H9 (cell line): ENCODE results near the gene RNPEPL1. TPM values are rescaled to one million over a fixed set of nuclear protein-coding genes. Genes with fewer than 3 reads are reported as not detected.

Experiments
- DNase-seq: peaks from one replicate; pipeline ENCODE4 v3.0.0-alpha.2; 2017
- H2AFZ ChIP-seq: one replicate; pipeline ENCODE4 v1.6.1; 2013; ENCODE audit warnings: mild to moderate bottlenecking, low read length, control low read depth, moderate library complexity
- H2AK5ac ChIP-seq: 2 replicates; pipeline ENCODE4 v1.6.1; 2013; ENCODE audit warnings: low read length, control low read depth, mixed read lengths; ENCODE audit not compliant: insufficient read length
- H2BK120ac ChIP-seq: one replicate; pipeline ENCODE4 v1.6.1; 2013; ENCODE audit warnings: low read depth, mild to moderate bottlenecking, low read length, control low read depth, inconsistent platforms; ENCODE audit not compliant: poor library complexity, severe bottlenecking
- H2BK12ac ChIP-seq: 2 replicates; pipeline ENCODE4 v1.6.1; 2013; ENCODE audit warnings: low read length, control low read depth, mixed read lengths, low read depth; ENCODE audit not compliant: insufficient read length
- H2BK15ac ChIP-seq: 2 replicates; pipeline ENCODE4 v1.6.1; 2013; ENCODE audit warnings: low read depth, low read length, control low read depth
- H2BK20ac ChIP-seq: one replicate; pipeline ENCODE4 v1.6.1; 2013; ENCODE audit warnings: low read depth, mild to moderate bottlenecking, low read length, control low read depth, inconsistent platforms; ENCODE audit not compliant: poor library complexity, severe bottlenecking
- H2BK5ac ChIP-seq: 2 replicates; pipeline ENCODE4 v1.6.1; 2013; ENCODE audit warnings: low read length, control low read depth, mixed read lengths; ENCODE audit not compliant: insufficient read length
- H3K14ac ChIP-seq: 2 replicates; pipeline ENCODE4 v1.6.1; 2013; ENCODE audit warnings: low read length, control low read depth; ENCODE audit not compliant: insufficient read depth
- H3K18ac ChIP-seq: 2 replicates; pipeline ENCODE4 v1.6.1; 2013; ENCODE audit warnings: low read depth, mild to moderate bottlenecking, mixed read lengths, low read length, control low read depth; ENCODE audit not compliant: insufficient read length
- H3K23ac ChIP-seq: 2 replicates; pipeline ENCODE4 v1.6.1; 2013; ENCODE audit warnings: low read length, control low read depth, mixed read lengths, low read depth; ENCODE audit not compliant: insufficient read length
- H3K23me2 ChIP-seq: 2 replicates; pipeline ENCODE4 v1.6.1; 2013; ENCODE audit warnings: low read depth, mild to moderate bottlenecking, mixed read lengths, low read length, control low read depth; ENCODE audit not compliant: insufficient read length, poor library complexity, severe bottlenecking
- H3K27ac ChIP-seq: 2 replicates; pipeline ENCODE4 v1.5.1; 2013; ENCODE audit warnings: low read length, control low read depth, mixed read lengths, low read depth; ENCODE audit not compliant: insufficient read length
- H3K27me3 ChIP-seq: 2 replicates; pipeline ENCODE4 v1.6.1; 2013; ENCODE audit warnings: low read length, control low read depth, inconsistent platforms; ENCODE audit not compliant: insufficient read depth
- H3K4ac ChIP-seq: 2 replicates; pipeline ENCODE4 v1.6.1; 2013; ENCODE audit warnings: low read depth, mild to moderate bottlenecking, control low read depth, inconsistent platforms, low read length, moderate library complexity
- H3K4me1 ChIP-seq: 2 replicates; pipeline ENCODE4 v1.6.1; 2013; ENCODE audit warnings: low read length, control low read depth, inconsistent platforms; ENCODE audit not compliant: insufficient read depth
- H3K4me2 ChIP-seq: 2 replicates; pipeline ENCODE4 v1.6.1; 2013; ENCODE audit warnings: low read length, control low read depth, mixed read lengths; ENCODE audit not compliant: insufficient read length, insufficient read depth
- H3K56ac ChIP-seq: 2 replicates; pipeline ENCODE4 v1.6.1; 2013; ENCODE audit warnings: low read depth, mild to moderate bottlenecking, mixed read lengths, low read length, control low read depth; ENCODE audit not compliant: insufficient read length
- H3K79me1 ChIP-seq: 2 replicates; pipeline ENCODE4 v1.6.1; 2013; ENCODE audit warnings: low read depth, mild to moderate bottlenecking, moderate library complexity, low read length, control low read depth, inconsistent platforms; ENCODE audit not compliant: insufficient read depth, poor library complexity, severe bottlenecking
- H3K79me2 ChIP-seq: 2 replicates; pipeline ENCODE4 v1.6.1; 2013; ENCODE audit warnings: low read length, control low read depth, inconsistent platforms; ENCODE audit not compliant: insufficient read depth
- H3K9ac ChIP-seq: 2 replicates; pipeline ENCODE4 v1.6.1; 2013; ENCODE audit warnings: low read length, control low read depth, mixed read lengths; ENCODE audit not compliant: insufficient read length; ENCODE audit errors: extremely low read depth
- H3K9me3 ChIP-seq: one replicate; pipeline ENCODE4 v1.6.1; 2013; ENCODE audit warnings: low read depth, low read length, inconsistent platforms; ENCODE audit not compliant: control insufficient read depth
- H3T11ph ChIP-seq: one replicate; pipeline ENCODE4 v1.6.1; 2013; ENCODE audit warnings: mild to moderate bottlenecking, low read length, control low read depth, inconsistent platforms
- H4K20me1 ChIP-seq: one replicate; pipeline ENCODE4 v1.6.1; 2013; ENCODE audit not compliant: control insufficient read depth, insufficient read length, insufficient read depth
- H4K5ac ChIP-seq: 2 replicates; pipeline ENCODE4 v1.6.1; 2013; ENCODE audit warnings: low read depth, mild to moderate bottlenecking, mixed read lengths, low read length, control low read depth; ENCODE audit not compliant: insufficient read length
- H4K8ac ChIP-seq: replicated peaks from 2 replicates; pipeline ENCODE4 v1.6.1; 2013; ENCODE audit warnings: low read length, control low read depth, mixed read lengths, low read depth; ENCODE audit not compliant: insufficient read length
- H4K91ac ChIP-seq: 2 replicates; pipeline ENCODE4 v1.6.1; 2013; ENCODE audit warnings: low read depth, mild to moderate bottlenecking, moderate library complexity, mixed read lengths, low read length, control low read depth; ENCODE audit not compliant: insufficient read length
- H3K27ac Mint-ChIP-seq, 3 experiments: 2 replicates in 2 of 3; 3 replicates in 1 of 3; pipeline ENCODE4 v1.8.0; 2020 to 2021; ENCODE audit warnings: mixed read lengths in 3 of 3, mild to moderate bottlenecking in 1 of 3, moderate library complexity in 1 of 3
- H3K27me3 Mint-ChIP-seq: 2 replicates; pipeline ENCODE4 v1.8.0; 2021; ENCODE audit warnings: low read depth, mild to moderate bottlenecking, moderate library complexity, mixed read lengths
- H3K36me3 Mint-ChIP-seq, 3 experiments: 2 replicates in 2 of 3; 3 replicates in 1 of 3; pipeline ENCODE4 v1.8.0; 2020 to 2021; ENCODE audit warnings: low read depth in 3 of 3, mixed read lengths in 3 of 3; ENCODE audit not compliant: insufficient read depth in 1 of 3
- H3K4me1 Mint-ChIP-seq, 2 experiments: 2 replicates each; pipeline ENCODE4 v1.8.0; 2020; ENCODE audit warnings: mixed read lengths in 2 of 2
- H3K4me3 Mint-ChIP-seq, 2 experiments: 2 replicates in 1 of 2; 3 replicates in 1 of 2; pipeline ENCODE4 v1.8.0; 2020 to 2021; ENCODE audit warnings: mild to moderate bottlenecking in 2 of 2, mixed read lengths in 2 of 2, moderate library complexity in 1 of 2
- H3K9me3 Mint-ChIP-seq, 2 experiments: 2 replicates in 1 of 2; 3 replicates in 1 of 2; pipeline ENCODE4 v1.8.0; 2020; ENCODE audit warnings: mild to moderate bottlenecking in 2 of 2, mixed read lengths in 2 of 2, moderate library complexity in 1 of 2
- WGBS: extraction: QIAGEN DNeasy Blood & Tissue Kit; methylation state at CpG from one replicate; pipeline ENCODE4 v1.1.7; 2013; ENCODE audit warnings: missing lambda C conversion rate, low lambda C conversion rate, mixed read lengths; ENCODE audit not compliant: insufficient read length; ENCODE audit errors: extremely low coverage; 5-methylcytosine and 5-hydroxymethylcytosine counted together
- total RNA-seq: library from RNA; stranded (reverse); gene quantifications from 2 replicates; pipeline ENCODE4 v1.2.1, GENCODE V29; 2021
- TF ChIP-seq, protein P1 (sequence below): fragments of 200-600 bp; sonication (generic); conservative IDR thresholded peaks from 3 replicates; pipeline ENCODE4 v1.8.0; 2021; ENCODE audit warnings: antibody characterized with exemption, mild to moderate bottlenecking

The RNPEPL1 gene
- total RNA-seq, 1 experiment from 2014 or later: 22.5 TPM

- H2BK15ac ChIP-seq: no peak overlapping the region
- H3T11ph ChIP-seq: no peak overlapping the region
- no peak overlapping the region for H4K5ac ChIP-seq
- no peak overlapping the region for H4K91ac ChIP-seq
- Mint-ChIP-seq H3K9me3 (no peaks in the 10 kb centered on the region; a peak in 1 of 5 replicates), H3K27ac (no peak overlapping the region), H3K4me1 (peaks cover 20 to 23% of the 10 kb centered on the region in 2 experiments), H3K4me3 (peak overlapping the region; percentile 72 to 81; a peak in 4 of 5 replicates), H3K27me3 (peaks cover 21% of the 10 kb centered on the region), H3K36me3 (peaks cover 0 to 13% (median 0%) of the 10 kb centered on the region in 3 experiments; a peak in 2 of 7 replicates)
- WGBS: no CpG with 5 or more reads among the region's 3 CpGs
- no peak overlapping the region for H3K4ac ChIP-seq
- H3K79me1 ChIP-seq: no peaks in the 10 kb centered on the region
- H2BK12ac ChIP-seq: no peak overlapping the region
- H4K20me1 ChIP-seq: no peaks in the 10 kb centered on the region
- peak; percentile 18 for DNase-seq
- no peak overlapping the region for H2AK5ac ChIP-seq
- TF ChIP-seq, protein P1, sequence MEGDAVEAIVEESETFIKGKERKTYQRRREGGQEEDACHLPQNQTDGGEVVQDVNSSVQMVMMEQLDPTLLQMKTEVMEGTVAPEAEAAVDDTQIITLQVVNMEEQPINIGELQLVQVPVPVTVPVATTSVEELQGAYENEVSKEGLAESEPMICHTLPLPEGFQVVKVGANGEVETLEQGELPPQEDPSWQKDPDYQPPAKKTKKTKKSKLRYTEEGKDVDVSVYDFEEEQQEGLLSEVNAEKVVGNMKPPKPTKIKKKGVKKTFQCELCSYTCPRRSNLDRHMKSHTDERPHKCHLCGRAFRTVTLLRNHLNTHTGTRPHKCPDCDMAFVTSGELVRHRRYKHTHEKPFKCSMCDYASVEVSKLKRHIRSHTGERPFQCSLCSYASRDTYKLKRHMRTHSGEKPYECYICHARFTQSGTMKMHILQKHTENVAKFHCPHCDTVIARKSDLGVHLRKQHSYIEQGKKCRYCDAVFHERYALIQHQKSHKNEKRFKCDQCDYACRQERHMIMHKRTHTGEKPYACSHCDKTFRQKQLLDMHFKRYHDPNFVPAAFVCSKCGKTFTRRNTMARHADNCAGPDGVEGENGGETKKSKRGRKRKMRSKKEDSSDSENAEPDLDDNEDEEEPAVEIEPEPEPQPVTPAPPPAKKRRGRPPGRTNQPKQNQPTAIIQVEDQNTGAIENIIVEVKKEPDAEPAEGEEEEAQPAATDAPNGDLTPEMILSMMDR: no peak
- no peak overlapping the region for H3K18ac ChIP-seq
- H3K27me3 ChIP-seq: peaks cover 5% of the 10 kb centered on the region; the same call in 1 of the 2 replicates
- H3K4me2 ChIP-seq: no peak overlapping the region
- no peak overlapping the region for H3K14ac ChIP-seq
- no peak overlapping the region for H2AFZ ChIP-seq
- H2BK120ac ChIP-seq: no peak overlapping the region
- no peaks in the 10 kb centered on the region for H3K9me3 ChIP-seq
- H4K8ac ChIP-seq: no peak overlapping the region
- no peaks in the 10 kb centered on the region for H3K4me1 ChIP-seq
- no peak overlapping the region for H3K9ac ChIP-seq
- no peak overlapping the region for H2BK20ac ChIP-seq
- H3K23ac ChIP-seq: no peak overlapping the region
- H3K56ac ChIP-seq: no peak overlapping the region
- H3K79me2 ChIP-seq: no peaks in the 10 kb centered on the region
- no peak overlapping the region for H2BK5ac ChIP-seq
- peaks cover 3% of the 10 kb centered on the region for H3K23me2 ChIP-seq
- no peak overlapping the region for H3K27ac ChIP-seq
Measured at GRCh38 chr2:240559286-240559685, 9.0 kb upstream of the RNPEPL1 start.
